ELR (cell line): ENCODE data around the gene TNIP2.
A peak's percentile ranks its signal among the peaks of the same experiment; 100 is the strongest.

Experiments
- DNase-seq: peaks from one replicate; pipeline ENCODE4 v3.0.0-alpha.2; 2015; ENCODE audit warnings: low read depth

The TNIP2 gene

DNA sequence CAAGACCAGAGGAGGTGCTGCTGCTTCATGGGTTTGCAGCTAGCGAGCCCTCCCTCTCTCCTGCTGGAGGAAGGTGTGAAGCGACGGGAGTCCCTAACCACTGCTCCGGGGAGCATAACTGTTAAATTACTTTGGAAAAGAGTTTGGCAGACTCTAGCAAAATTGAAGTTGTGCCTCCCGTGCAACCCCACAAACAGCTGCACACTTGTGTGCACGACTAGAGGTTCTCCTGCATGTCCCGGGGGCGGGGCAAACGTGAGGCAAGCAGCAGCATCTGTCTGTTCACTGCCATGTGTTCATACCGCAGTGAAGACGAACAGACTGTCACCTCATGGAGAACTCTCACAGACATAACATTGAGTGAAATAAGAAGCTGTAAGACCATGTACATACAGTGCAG lies 34.5 kb downstream of the TNIP2 start:
- DNase-seq, result no peak

DNA sequence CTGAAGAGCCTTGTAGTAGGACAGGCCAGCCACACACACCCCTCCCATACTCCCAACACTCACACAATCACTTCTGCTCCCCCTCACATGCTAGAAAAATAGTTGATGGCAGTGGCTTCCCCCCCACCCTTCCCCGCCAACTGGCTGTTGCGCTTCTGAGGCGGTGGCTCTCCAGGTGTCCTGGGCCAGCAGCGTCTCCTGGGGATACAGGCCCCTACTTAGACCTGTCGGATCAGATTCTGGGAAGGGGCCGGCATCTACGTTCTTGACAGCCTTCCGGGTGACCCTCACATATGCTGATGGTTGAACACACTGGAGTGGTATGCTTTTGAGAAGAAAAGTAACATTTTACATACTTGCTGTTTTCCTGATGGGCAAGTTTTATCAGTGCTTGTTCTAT lies 39.9 kb downstream of the TNIP2 start:
- no peak for DNase-seq

DNA sequence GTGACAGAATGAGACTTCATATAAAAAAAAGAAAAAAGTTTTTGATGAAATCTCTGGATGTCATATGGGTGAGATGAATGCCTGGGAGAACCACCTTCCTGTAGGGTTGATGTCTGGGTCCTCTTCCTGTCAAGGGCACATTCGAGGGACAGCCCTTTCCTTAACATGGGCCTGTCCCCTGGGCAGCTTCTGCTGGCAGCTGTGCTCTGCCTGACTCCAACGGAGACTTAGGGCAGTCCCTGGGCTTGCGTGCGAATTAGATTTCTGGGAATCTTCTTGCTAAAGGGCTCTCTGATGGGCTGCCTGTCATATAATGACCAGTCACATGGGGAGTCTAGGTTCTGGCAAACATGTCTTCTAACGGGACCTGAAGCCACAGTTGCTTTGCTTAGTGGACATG lies 40.7 kb downstream of the TNIP2 start:
- no peak for DNase-seq

DNA sequence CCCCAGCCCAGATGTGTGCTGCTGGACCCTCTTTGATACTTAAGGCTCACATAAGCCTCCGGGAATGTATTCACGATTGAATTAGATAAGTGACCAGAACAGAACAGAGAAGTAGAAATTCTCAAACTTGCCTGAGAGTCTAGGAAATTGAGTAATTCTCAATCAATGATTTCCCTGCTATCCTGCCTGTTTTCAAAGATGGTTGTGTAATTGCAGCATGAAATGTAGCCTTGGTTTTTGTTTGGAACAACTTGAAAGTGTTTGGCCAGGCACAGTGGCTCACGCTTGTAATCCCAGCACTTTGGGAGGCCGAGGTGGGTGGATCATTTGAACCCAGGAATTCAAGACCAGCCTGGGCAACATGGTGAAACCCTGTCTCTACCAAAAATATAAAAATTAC lies 41.2 kb downstream of the TNIP2 start:
- no peak for DNase-seq

DNA sequence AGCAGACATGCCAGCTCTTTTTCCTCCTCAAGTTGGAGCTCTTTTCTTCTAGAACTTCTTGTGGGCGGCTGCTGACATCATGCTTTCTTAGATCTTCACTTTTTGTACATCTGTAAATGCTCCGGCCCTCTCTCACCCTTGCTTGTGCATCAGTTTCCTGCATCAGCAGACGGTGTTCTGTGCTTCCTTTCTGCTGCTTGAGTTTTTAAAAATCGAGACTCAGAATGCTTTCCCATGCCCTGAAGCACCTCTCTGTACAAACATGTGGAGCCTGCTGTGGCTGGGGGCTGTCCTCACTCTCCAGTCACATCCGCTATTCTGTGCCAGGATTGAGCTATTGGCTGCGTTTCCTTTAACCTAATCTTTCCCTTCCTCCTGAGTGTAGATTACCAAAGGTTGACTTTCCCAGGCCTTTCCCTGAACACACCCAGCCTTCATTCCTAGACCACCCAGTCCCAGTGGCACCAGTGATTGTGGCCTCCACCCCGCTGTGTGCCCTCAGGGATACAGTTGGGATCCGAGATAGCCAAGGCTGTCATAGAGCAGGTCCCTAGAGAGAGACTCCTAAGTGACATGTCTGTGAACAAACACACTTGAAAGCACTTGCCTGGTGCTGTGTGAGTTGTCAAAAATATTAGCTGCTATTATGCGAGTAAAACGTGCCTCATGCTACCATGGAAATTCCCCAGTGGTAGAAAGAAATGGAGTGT lies 41.9 kb downstream of the TNIP2 start:
- peak; percentile 47 for DNase-seq

DNA sequence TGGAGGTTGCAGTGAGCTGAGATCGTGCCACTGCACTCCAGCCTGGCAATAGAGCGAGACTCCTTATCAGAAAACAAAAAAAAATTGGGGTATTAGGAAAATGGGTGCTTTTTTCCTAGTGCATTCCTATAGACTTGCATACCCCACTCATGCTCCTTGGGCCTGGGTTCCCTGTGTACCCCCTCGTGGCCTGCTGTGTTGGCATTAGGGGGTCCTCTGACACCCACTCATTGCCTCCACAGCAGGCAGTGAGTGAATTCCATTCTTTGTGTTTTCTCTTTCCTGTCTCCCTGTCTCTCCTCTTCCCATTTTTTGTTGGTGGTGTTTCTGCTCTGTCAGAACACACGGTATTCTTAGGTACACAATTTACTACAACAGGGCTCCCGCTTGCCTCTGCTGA lies 42.8 kb downstream of the TNIP2 start:
- DNase-seq, result no peak

DNA sequence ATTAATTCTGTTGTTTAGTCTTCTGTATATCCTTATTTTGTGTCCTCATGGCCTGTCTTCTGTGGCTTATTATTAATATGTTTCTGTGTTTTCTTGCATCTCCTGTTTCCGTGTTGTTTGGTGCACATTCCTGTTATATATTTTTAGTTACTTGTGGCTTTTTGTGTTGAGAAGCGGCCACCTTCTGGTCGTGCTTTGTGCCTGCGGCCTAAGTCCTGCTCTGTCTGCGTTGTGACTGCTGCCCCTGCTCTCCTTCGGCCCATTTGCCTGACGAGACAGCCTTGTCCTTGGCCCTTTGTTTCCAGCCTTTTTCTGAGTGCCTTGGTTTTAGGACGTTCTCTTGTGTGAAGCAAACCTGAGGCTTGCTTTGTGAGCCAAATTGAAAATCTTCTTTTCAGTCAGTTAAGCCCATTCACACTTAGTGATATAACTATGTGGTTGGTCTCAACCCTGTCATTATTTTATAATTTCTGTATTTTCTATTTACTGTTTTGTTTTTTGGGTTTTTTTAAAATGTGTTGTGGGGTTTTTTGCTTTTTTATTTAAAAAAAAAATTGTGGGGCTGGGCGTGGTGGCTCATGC lies 43.8 kb downstream of the TNIP2 start:
- peak; percentile 10 for DNase-seq

DNA sequence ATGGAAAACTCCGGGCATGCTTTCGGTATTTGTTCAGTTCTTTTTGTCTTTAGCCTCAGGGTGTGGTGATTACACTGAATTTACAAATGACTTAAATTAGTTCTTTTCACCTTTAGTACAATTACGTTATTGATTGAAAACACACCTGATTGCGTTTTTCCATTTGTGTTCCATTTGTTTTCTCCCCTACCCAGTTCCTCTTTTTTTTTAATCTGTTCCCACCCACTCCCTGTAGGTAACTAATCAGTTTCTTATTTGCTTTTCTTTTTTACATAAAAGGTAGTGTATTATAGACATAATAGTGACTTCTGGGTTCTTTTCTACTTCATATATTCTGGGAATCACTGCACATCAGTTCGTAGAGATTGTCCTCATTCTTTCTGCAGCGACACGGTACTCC lies 53.4 kb downstream of the TNIP2 start:
- DNase-seq, result no peak

DNA sequence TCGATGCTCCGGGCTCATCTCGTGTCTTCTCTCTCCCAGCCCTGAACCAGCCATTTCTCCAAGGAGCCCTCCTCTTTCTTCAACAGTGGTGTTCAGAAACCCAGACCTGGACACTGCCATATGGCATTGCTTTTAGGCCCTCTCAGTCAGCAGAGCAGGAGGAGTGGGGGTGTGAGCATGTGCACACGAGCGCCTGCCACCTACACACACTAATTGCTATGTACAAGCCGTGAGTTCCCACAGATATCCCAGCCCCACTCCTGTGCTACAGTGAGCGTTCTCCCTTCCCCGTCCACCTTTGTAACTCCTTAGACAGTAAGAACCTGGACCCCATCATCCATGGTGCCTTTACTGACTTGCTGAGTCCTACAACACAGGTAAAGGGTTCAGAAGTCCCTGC lies 53.8 kb downstream of the TNIP2 start:
- no peak for DNase-seq

DNA sequence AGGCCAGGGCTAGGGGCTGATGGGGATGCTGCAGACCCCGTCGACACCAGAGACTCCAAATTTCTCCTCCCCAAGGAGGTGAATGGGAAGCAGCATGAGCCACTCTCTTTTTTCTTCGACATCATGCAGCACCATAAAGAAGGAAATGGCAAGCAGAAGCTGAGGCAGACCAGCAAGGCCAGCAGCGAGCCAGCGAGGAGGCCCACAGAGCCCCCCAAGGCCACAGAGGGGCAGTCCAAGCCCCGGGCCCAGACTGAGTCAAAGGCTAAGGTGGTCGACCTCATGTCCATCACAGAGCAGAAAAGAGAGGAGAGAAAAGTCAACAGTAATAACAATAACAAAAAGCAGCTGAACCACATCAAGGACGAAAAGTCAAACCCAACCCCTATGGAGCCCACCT lies 56.1 kb downstream of the TNIP2 start:
- DNase-seq, result no peak

DNA sequence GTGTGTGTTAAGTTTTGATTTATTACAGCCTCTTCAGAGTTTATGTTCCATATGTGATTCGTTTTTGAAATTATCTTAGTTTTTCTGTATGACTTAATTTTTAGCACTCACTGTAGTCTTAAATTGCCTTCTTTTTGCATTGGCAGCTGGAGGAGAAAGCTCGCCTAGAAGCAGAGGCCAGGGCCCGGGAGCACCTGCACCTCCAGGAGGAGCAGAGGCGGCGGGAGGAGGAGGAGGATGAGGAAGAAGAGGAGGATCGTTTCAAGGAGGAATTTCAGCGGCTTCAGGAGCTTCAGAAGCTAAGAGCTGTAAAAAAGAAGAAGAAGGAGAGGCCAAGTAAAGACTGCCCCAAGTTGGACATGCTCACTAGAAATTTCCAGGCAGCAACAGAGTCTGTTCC lies 56.6 kb downstream of the TNIP2 start:
- DNase-seq, result no peak

DNA sequence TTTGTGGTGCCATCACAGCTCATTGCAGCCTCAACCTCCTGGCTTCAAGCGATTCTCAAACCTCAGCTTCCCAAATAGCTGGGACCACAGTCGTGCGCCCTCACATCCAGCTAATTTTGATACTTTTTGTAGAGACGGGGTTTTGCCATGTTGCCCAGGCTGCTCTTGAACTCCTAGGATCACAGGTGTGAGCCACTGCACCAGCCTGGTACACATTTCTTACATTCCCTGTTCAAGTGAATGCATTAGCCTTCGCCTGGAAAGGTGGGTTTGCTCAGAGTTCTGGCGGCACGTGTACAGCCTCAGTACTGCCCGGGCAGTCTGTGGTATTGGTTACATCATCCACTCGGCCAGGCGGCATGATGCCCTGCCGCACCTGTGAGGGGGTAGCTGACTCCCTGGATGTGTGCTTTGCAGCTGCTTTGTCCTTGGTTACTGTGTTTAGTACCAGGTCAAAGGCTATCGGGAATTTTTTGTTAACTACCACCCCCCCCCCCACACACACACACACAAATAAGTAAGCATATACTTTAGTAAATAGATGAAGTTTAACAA lies 57.1 kb downstream of the TNIP2 start:
- no peak for DNase-seq

DNA sequence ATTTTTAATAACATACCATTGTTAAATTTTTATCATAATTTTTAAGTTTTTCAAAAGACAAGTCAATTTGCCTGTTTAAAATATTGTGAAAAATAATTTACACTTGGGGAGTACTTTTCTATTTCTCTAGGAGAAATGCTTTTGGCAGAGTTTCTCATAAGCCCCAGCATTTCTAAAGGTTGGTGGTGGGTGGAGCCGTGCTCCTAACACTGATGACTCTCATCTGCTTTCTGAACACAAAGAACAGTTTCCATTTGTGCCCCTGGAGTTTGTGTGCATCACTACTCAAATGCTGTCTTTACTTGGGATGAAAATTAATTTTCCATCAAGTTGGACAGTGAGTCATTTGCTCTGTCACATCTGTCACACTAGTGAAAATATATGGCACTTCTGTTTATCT lies 57.6 kb downstream of the TNIP2 start:
- no peak for DNase-seq

DNA sequence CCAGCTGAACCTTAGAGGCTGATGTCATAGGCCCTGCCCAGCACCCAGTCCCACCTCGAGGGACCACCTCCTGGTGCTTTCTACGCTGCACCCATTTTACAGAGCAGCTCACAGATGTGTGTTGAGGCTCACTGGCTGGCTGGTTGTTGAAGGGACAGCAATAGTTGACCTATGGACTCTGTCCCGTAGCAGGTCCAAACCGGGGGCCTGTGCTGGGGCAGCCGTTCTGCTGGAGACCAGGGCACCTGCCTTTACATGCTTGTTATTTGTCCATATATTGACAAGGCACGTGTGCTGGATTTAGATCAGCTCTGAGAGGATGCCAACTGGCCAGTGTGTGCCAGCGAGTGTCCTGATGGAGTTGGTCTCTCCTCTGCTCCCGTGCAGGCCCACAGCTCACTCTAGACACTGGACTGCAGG lies 58.1 kb downstream of the TNIP2 start:
- no peak for DNase-seq

DNA sequence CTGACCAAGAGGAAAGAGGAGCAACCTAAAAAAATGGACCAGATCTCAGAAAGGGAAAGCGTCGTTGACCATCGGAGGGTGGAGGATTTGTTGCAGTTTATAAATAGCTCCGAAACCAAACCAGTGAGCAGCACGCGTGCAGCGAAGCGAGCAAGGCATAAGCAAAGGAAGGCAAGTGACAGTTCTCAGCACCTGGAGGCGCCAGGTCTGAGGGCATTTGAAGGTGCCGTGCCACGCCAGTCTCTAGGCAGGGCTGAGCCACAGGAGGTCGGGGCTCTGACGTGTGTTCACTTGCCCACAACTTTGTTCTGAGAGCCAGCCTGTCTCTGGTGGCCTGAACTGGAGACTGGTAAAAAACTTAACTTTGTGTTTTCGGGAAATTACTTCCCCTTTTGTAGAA lies 59.7 kb downstream of the TNIP2 start:
- DNase-seq, result no peak

DNA sequence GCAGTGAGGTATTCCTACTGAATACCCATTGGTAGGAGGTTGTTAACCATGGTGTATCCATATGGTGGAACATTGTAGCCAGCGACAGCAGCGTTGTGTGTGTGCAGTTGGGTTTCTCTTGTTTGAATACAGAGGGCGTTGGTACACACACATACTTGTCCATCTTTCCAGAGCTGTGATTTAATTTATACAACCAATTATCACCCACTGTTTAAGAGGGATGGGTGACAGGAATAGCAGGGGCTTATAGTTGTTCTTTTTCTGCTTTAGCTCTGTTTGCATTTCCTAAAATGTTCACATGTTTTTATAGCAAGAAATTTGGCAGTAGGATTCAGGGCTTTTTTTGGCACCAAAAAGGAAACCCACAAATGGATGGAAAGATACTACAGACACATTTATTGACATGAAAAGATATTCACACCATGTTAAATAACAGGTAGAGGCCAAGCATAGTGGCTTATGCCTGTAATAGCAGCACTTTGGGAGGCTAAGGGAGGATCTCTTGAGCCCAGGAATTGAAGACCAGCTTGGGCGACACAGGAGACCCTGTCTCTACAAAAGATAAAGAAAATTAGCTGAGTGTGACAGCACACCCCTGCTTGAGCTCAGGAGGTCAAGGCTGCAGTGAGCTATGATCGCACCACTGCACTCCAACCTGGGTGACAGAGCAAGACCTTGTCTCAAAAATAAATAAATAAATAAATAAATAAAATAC lies 60.6 kb downstream of the TNIP2 start:
- DNase-seq, result no peak

DNA sequence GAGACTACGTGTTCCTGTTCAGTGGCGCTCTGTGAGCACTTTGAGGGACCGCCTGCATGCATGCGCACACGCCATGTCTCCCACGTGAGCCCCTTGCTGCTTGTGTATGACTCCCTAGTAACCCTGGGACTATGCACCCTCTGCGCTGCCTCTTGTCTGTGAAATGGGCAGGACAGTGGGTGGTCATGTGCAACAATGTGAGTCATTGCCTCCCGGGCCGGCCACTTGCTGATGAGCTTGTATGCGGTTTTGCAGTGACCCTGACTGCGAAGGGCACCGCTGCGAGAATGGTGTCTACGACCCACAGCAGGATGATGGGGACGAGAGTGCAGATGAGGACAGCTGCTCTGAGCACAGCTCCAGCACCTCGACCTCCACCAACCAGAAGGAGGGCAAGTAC lies 61.4 kb downstream of the TNIP2 start:
- DNase-seq, result peak; percentile 63

DNA sequence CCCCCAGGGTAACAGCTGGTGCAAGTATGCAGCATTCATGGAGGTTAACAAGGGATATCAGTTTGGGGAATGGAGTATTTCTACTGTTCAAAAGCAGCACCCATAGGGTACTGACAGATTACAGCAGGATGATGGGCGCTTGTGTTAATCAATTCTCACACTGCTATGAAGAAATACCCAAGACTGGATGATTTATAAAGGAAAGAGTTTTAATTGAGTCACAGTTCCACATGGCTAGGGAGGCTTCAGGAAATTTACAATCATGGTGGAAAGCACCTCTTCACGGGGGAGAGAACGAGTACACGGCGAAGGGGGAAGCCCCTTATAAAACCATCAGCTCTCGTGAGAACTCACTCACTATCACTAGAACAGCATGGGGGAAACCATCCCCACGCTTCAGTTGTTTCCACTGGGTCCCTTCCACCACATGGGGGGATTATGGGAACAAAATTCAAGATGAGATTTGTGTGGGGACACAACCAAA lies 64.1 kb downstream of the TNIP2 start:
- no peak for DNase-seq
